GM21367 (cell line): ENCODE data around the gene MARCKS.

Experiments used
- ATAC-seq: cut with Tn5 transposase; IDR thresholded peaks from one replicate; pipeline ENCODE4 v1.9.1; 2021; ENCODE audit not compliant: unreplicated experiment

The MARCKS gene

GRCh38 chr6:113848811-113849210 is 8.3 kb upstream of the MARCKS start:
- ATAC-seq = no peak

GRCh38 chr6:113853252-113853651 is 3.9 kb upstream of the MARCKS start:
- no peak for ATAC-seq

GRCh38 chr6:113854531-113855499 is 2.3 kb upstream of the MARCKS start:
- no peak for ATAC-seq

- ATAC-seq = no peak
These were observed 1.4 kb upstream of the MARCKS start for GRCh38 chr6:113855500-113856374.

- ATAC-seq = no peak
These were observed 845 bp upstream of the MARCKS start for GRCh38 chr6:113856375-113856624.

- no peak for ATAC-seq
These were observed 673 bp downstream of the MARCKS start for GRCh38 chr6:113857556-113858479.

- ATAC-seq = peak; percentile 79
These were observed 1.6 kb downstream of the MARCKS start for GRCh38 chr6:113858480-113859348.

GRCh38 chr6:113859349-113860180 is 2.4 kb downstream of the MARCKS start:
- no peak for ATAC-seq

GRCh38 chr6:113860181-113860955 is 3.2 kb downstream of the MARCKS start:
- no peak for ATAC-seq

GRCh38 chr6:113862112-113862511 is 5.0 kb downstream of the MARCKS start:
- no peak for ATAC-seq

- no peak for ATAC-seq
These were observed 13.8 kb downstream of the MARCKS start for GRCh38 chr6:113870917-113871316.

- ATAC-seq = no peak
These were observed 14.8 kb downstream of the MARCKS start for GRCh38 chr6:113871975-113872374.

- peak; percentile 91 for ATAC-seq
These were observed 16.0 kb downstream of the MARCKS start for GRCh38 chr6:113873043-113873667.

- ATAC-seq = no peak
These were observed 18.3 kb downstream of the MARCKS start for GRCh38 chr6:113875470-113875869.

- ATAC-seq = no peak
These were observed 19.6 kb downstream of the MARCKS start for GRCh38 chr6:113876695-113877094.

GRCh38 chr6:113879186-113880096 is 22.3 kb downstream of the MARCKS start:
- ATAC-seq = peak; percentile 100

GRCh38 chr6:113881478-113881980 is 24.4 kb downstream of the MARCKS start:
- ATAC-seq = no peak
